A673 (cell line): ENCODE measurements around the gene PWWP2B. TPM values are rescaled to one million over a fixed set of nuclear protein-coding genes. Genes with fewer than 3 reads are reported as not detected.

Experiments
- BruUV-seq: library from RNA; stranded (reverse); fragments of 400-500 nt; replicated peaks from 2 replicates; lab custom pipeline; 2021; lab: Mats Ljungman, UMichigan
- CTCF ChIA-PET: fragments of 300-600 bp; sonication (Branson Sonifier 250); formaldehyde crosslinking; loops from one replicate; lab custom pipeline; 2022; ENCODE audit warnings: antibody characterized with exemption; lab: Charles Lee
- POLR2A ChIA-PET: fragments of 300-600 bp; sonication (Branson Sonifier 250); formaldehyde crosslinking; loops from one replicate; lab custom pipeline; 2022; ENCODE audit warnings: antibody characterized with exemption; ENCODE audit not compliant: low non-redundant PET; lab: Charles Lee
- DNase-seq: peaks from one replicate; pipeline ENCODE4 v3.0.0-alpha.2; 2015; ENCODE audit warnings: low spot score
- H3K27ac ChIP-seq: fragments of 200-600 bp; sonication (generic); 2 replicates; pipeline ENCODE4 v1.5.1; 2016; ENCODE audit warnings: mixed run types, low read depth, mild to moderate bottlenecking, mixed read lengths, antibody characterized with exemption, low read length; ENCODE audit not compliant: poor library complexity, severe bottlenecking
- H3K27me3 ChIP-seq: fragments of 200-600 bp; sonication (generic); replicated peaks from 2 replicates; pipeline ENCODE4 v1.6.1; 2017; ENCODE audit warnings: mixed run types, low read depth, mild to moderate bottlenecking, mixed read lengths, antibody characterized with exemption, low read length; ENCODE audit not compliant: insufficient read depth, poor library complexity
- H3K36me3 ChIP-seq: fragments of 200-600 bp; sonication (generic); 2 replicates; pipeline ENCODE4 v1.6.1; 2016; ENCODE audit warnings: mixed run types, mild to moderate bottlenecking, mixed read lengths, antibody characterized with exemption, low read length; ENCODE audit not compliant: insufficient read depth, poor library complexity, severe bottlenecking
- H3K4me1 ChIP-seq: fragments of 200-600 bp; sonication (generic); 2 replicates; pipeline ENCODE4 v1.6.1; 2017; ENCODE audit warnings: mixed run types, mild to moderate bottlenecking, mixed read lengths, antibody characterized with exemption, low read length; ENCODE audit not compliant: insufficient read depth, poor library complexity, severe bottlenecking
- H3K4me3 ChIP-seq: fragments of 200-600 bp; sonication (generic); 2 replicates; pipeline ENCODE4 v1.5.1; 2016; ENCODE audit warnings: low read depth, mixed run types, mild to moderate bottlenecking, mixed read lengths, low read length; ENCODE audit not compliant: poor library complexity, severe bottlenecking
- H3K9me3 ChIP-seq: fragments of 200-600 bp; sonication (generic); 2 replicates; pipeline ENCODE4 v1.6.1; 2016; ENCODE audit warnings: mixed run types, low read depth, mild to moderate bottlenecking, mixed read lengths, antibody characterized with exemption, low read length; ENCODE audit not compliant: poor library complexity, severe bottlenecking
- CTCF ChIP-seq: fragments of 300-800, 200-600 bp; sonication (generic); conservative IDR thresholded peaks from 2 replicates; pipeline ENCODE4 v1.5.1; 2017; ENCODE audit warnings: low read depth, mild to moderate bottlenecking, antibody characterized with exemption, low read length, moderate library complexity, mixed read lengths
- EZH2 ChIP-seq: fragments of 200-600 bp; sonication (generic); IDR thresholded peaks from 2 replicates; pipeline ENCODE4 v1.6.1; 2017; ENCODE audit warnings: borderline replicate concordance, low read depth, mild to moderate bottlenecking, mixed read lengths, antibody characterized with exemption, low read length; ENCODE audit not compliant: poor library complexity, severe bottlenecking
- intact Hi-C: fragments of 100-400 bp; cut with micrococcal nuclease; formaldehyde crosslinking; loops from one replicate; pipeline ENCODE4 v1.10.0; 2022; ENCODE audit not compliant: unreplicated experiment
- total RNA-seq: library from RNA; stranded (reverse); gene quantifications from 2 replicates; pipeline ENCODE4 v1.2.3, GENCODE V29; 2021

Gene PWWP2B
- total RNA-seq, 1 experiment from 2014 or later = 18.6 TPM

GRCh38 chr10:132407846-132408278 lies 10.9 kb downstream of the PWWP2B start:
- BruUV-seq = no TSS peak
- H3K27me3 ChIP-seq = no peaks in the 10 kb centered on the region
- no peaks in the 10 kb centered on the region for H3K9me3 ChIP-seq
- ChIA-PET POLR2A (no interaction called here), CTCF (no interaction called here)
- H3K4me1 ChIP-seq = peaks cover 27% of the 10 kb centered on the region
- DNase-seq = peak; percentile 58
- H3K36me3 ChIP-seq = peaks cover 15% of the 10 kb centered on the region
- TF ChIP-seq CTCF (no peak), EZH2 (no peak)
- intact Hi-C loops = no loop called here
- H3K4me3 ChIP-seq = no peak overlapping the region
- peak overlapping the region; percentile 68 for H3K27ac ChIP-seq

- CTCF ChIA-PET = no interaction called here
- BruUV-seq = no TSS peak
Measured at GRCh38 chr10:132408367-132408781, 11.4 kb downstream of the PWWP2B start.

GRCh38 chr10:132408823-132409666 lies 12.0 kb downstream of the PWWP2B start:
- no peaks in the 10 kb centered on the region for H3K27me3 ChIP-seq
- no peak for DNase-seq
- ChIA-PET POLR2A (no interaction called here), CTCF (no interaction called here)
- H3K9me3 ChIP-seq = no peaks in the 10 kb centered on the region
- H3K27ac ChIP-seq = peak overlapping the region; percentile 68
- H3K4me1 ChIP-seq = peaks cover 35% of the 10 kb centered on the region
- TF ChIP-seq CTCF (no peak), EZH2 (no peak)
- intact Hi-C loops = no loop called here
- H3K4me3 ChIP-seq = no peak overlapping the region
- H3K36me3 ChIP-seq = peaks cover 15% of the 10 kb centered on the region
- BruUV-seq = no TSS peak

More at GRCh38 chr10:132408367-132408781, 11.4 kb downstream of the PWWP2B start:
- intact Hi-C loops = no loop called here
- H3K9me3 ChIP-seq = no peaks in the 10 kb centered on the region
- POLR2A ChIA-PET = no interaction called here
- no peak for TF ChIP-seq EZH2
- TF ChIP-seq CTCF = no peak
- H3K4me1 ChIP-seq = peaks cover 28% of the 10 kb centered on the region
- peaks cover 15% of the 10 kb centered on the region for H3K36me3 ChIP-seq
- DNase-seq = no peak
- H3K4me3 ChIP-seq = no peak overlapping the region
- peak overlapping the region; percentile 68 for H3K27ac ChIP-seq
- no peaks in the 10 kb centered on the region for H3K27me3 ChIP-seq
